ENCODE data around the gene MON1A.
"Not testable (repeated sequence)": the region's sequence is repeated elsewhere in the genome, so short reads cannot be mapped to it uniquely, and the experiment has no call there.

The MON1A gene, protein sequence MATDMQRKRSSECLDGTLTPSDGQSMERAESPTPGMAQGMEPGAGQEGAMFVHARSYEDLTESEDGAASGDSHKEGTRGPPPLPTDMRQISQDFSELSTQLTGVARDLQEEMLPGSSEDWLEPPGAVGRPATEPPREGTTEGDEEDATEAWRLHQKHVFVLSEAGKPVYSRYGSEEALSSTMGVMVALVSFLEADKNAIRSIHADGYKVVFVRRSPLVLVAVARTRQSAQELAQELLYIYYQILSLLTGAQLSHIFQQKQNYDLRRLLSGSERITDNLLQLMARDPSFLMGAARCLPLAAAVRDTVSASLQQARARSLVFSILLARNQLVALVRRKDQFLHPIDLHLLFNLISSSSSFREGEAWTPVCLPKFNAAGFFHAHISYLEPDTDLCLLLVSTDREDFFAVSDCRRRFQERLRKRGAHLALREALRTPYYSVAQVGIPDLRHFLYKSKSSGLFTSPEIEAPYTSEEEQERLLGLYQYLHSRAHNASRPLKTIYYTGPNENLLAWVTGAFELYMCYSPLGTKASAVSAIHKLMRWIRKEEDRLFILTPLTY

DNA sequence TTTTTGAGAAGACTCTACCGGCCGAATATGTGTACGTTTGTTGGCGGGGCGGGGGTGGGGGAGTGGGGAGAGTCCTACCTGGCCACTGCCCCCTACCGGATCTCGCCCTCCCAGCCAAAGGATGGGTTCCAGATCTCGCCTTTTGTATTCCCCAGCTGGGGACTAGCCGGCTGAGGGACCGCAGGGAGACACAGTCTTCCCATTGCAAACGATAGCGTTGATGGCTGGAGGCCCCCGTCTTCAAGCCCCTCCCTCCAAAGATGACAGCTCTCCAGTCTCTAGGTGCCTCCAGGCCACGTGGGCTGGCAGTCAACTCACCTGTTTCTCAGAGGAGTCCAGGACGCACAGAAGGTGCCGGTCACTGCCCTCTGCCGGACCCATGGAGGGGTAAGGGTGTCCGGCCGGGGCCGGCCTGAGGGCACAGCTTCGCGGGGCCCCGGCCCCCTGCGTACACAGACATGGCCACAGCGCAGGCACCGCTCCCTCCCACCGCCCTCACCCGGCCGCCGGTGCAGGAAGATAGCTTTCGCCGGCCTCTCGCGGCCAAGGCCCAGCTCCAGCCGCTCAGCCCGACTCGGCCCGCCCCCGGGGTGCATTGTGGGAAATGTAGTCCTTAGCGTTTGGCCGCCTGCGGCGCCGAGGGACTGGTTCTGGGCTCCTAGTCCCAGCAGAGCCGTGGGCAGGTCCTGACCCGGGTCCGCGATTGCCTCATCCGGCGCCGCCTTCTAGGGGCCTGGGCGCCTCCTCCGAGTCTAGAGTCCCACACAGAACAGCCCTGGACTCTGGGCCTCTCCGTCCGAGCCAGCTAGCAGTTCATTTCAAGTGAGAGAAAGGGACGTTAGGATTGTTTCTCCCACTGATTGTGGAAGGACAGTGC is at the start of gene MON1A:
TSS of gene MON1A (minus strand) at position 521 of the 877 bp plus-strand sequence. CDS start 16,465 bp downstream, outside the sequence.
- peak; percentile 81 to 84 for DNase-seq

DNA sequence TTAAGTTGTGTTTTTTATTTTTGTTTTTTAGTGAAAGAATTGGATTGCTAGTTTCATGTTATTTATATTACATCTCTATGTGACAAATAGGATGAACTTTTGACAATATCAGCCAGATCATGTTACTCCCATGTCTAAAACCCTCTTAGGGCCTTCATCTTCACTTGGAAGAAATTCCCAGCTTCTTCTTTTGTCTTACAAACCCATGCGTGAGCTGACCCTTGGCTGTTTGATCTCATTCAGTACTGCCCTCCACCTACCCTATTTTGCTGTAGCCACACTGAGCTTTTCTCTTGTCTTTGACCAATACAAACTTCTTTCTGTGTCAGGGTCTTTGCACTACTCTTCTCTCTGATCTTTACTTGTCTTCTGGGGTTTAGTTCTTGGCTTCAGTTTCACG is 47.3 kb upstream of the MON1A start:
- DNase-seq = no peak

DNA sequence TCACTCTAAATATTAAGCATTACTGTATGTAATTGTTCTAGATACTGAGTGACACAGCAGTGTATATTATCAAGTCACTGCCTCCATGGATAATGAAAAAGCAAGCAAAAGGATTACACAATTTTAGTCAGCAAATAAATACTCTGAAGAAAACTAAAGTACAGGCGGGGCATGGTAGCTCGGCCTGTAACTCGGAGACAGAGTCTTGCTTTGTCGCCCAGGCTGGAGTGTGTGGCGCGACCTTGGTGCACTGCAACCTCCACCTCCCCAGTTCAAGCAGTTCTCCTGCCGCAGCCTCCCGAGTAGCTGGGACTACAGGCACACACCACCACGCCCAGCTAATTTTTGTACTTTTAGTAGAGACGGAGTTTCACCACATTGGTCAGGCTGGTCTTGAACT is 43.0 kb upstream of the MON1A start:
- no peak for DNase-seq

DNA sequence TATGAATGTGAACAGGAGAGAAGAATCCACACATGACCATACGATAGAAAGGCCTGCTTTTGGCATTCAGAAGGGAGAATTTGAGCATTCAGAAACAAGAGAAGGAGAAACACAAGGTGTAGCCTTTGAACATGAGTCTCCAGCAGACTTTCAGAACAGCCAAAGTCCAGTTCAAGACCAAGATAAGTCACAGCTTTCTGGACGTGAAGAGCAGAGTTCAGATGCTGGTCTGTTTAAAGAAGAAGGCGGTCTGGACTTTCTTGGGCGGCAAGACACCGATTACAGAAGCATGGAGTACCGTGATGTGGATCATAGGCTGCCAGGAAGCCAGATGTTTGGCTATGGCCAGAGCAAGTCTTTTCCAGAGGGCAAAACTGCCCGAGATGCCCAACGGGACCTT is 38.7 kb upstream of the MON1A start:
- DNase-seq = no peak

DNA sequence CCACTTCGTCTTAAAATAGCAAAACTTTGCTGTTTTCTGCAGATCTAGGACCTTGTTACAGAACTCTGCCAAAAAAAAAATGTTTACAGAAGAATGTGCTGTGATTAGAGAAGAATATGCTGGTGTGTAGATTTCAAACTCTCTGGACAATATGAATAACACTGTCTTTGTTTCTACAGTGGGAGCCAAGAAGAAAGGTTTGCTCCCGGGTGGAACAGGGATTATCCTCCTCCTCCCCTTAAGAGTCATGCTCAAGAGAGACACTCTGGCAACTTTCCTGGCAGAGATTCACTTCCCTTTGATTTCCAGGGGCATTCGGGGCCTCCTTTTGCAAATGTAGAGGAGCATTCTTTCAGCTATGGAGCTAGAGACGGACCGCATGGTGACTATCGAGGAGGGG is 37.7 kb upstream of the MON1A start:
- no peak for DNase-seq

DNA sequence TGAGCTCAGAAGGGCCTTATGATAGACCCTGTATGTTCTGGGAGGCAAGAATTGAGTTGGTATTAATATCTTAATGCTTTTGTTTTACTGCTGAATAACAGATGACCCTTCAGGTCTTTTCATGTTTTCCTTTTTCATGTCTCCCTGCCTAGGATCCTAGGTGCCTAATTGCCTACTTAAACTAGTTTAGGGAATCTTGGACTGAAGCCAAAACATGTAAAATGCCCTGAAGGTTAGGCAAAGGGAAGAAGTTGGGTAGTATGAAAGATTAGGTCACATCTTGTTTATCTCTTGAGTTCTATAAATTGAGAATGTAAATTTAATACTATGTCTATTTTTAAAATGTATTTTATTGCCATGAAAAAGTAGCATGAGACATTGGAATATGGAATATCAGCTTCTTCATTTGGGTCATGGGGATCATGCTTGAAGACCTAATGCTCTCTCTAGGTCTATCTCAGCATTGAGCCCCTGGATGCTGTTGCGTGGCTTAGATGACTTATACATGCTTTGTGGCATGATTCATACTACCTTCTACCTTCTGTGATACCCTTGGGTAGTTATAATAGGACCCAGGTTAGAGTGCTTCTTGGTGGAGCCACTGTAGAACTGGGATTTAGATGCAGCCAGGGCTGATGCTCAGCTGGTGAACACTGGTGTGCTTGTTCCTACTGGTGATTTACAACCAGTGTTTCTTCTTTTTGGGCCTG is 36.8 kb upstream of the MON1A start:
- no peak for DNase-seq

DNA sequence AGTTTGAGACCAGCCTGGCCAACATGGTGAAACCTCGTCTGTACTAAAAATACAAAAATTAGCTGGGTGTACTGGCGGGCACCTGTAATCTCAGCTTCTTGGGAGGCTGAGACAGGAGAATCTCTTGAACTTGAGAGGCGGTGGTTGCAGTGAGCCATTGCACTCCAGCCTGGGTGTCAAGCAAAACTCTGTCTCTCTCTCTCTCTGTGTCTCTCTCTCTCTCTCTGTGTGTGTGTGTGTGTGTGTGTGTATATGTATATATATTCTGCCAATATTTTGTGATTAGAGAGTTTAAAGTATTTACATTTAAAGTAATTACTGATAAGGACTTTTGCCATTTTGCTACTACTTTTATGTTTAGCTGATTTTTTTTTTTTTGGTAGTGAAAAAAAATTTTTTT is 26.0 kb upstream of the MON1A start:
- no peak for DNase-seq

DNA sequence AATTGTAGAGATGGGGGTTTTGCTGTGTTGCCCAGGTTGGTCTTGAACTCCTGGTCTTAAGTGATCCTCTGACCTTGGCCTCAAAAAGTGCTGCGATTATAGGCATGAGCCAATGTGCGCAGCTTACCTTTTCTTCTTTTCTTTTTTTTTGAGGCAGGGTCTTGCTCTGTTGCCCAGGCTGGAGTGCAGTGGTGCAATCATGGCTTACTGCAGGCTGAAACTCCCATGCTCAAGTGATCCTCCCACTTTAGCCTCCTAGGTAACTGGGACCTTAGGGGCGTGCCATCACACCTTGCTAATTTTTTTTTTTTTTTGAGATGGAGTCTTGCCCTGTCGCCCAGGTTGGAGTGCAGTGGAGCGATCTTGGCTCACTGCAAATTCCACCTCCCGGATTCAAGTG is 23.3 kb upstream of the MON1A start:
- no peak for DNase-seq

DNA sequence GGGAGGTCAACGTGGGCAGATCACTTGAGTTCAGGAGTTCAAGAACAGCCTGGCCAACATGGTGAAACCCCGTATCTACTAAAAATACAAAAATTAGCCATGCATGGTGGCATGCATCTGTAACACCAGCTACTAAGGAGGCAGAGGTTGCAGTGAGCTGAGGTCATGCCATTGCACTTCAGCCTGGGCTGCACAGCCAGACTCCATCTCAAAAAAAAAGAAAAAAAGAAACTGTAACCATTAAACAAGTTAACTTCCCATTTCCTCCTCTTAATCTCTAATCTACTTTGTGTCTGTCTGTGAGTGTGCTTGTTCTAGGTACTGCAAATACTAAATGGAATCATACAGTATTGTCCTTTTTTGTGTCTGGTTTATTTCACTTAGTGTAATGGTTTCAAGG is 13.0 kb upstream of the MON1A start:
- DNase-seq = no peak

DNA sequence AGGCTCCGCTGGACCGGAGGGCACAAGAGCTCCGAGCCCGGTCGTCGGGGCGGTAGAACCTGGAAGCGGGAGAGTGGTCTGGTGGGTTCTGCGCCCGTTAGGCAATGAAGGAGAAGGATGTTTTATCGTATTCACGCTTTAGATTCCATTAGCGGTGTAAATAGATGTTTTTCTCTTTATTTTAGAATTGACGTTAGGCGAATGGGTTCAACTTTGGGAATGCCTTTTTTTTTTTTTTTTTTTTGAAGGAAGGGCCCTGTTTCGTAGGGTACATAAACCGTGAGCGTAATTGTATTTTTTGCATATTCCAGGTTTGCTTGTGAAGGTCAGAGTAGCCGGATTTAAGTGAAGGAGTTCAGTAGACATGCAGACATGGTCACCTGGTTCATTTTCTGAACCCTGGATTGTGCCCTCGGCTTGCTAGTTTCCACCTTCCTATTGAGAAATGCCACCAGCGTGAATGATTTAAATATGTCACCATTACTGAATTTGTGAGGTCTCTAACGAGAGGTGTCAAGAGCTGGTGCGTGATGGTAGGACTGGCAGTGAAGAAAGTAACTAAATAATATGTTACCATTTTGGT is 11.1 kb upstream of the MON1A start:
- no peak for DNase-seq

DNA sequence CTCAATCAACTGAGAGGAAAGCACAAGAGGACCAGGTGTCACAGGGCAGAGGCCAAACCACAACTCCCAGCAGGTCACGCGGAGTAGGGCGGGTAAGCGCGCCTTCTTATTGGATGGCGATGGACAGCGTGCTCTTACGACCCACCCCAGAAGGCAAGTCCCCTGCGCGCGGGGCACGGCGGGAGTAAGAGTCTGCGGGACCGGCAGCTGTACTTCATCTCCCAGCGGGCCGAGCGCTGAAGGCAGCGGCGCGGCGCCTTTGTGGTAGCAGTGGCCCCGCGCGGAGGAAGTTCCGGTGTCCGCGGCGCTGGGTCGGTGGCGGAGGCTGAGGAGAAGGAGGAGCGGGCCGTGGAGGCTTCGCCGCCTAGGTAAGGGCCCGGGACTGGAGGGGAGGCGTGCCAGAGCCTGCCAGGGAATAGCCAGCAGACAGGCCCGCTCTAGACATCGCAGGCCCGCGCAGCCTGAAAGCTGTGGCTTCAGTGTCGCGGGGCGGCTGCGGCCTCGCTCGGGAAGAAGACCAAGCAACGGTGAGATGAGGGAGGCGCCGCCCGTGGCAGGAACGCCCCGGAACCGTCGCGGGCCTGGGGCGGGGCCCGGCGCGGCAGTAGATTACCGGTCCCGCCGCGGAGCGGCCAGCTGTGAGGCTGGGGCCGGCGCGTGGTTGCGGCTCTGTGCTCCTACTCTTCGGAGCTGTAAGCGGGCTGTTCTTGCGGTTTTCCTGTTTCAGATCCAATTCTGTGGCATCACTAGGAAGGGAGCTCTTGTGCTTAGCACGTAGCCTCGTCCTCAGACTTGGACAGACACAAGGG is 10.5 kb upstream of the MON1A start, which contains the start of gene RBM6:
TSS of gene RBM6 (plus strand) at position 293 of the 809 bp plus-strand sequence. CDS start 22,492 bp downstream, outside the sequence.
- DNase-seq = peak; percentile 92

DNA sequence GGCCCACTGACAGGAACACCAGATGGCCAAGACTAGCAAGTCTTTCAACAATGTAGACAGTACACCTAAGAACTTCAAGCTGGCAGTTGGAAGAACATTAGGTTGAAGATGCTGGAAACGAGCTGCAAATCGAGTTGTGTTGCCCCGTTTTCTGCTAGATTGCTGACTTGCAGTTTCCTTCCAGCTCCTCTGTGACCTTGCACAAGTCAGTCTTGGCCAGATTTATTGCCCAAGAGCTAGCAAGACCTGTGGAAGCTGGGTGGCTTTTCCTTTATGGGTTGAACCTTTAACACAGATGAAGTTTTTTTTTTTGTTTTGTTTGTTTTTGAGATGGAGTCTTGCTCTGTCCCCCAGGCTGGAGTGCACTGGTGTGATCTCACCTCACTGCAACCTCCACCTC is 7.5 kb upstream of the MON1A start:
- no peak for DNase-seq

DNA sequence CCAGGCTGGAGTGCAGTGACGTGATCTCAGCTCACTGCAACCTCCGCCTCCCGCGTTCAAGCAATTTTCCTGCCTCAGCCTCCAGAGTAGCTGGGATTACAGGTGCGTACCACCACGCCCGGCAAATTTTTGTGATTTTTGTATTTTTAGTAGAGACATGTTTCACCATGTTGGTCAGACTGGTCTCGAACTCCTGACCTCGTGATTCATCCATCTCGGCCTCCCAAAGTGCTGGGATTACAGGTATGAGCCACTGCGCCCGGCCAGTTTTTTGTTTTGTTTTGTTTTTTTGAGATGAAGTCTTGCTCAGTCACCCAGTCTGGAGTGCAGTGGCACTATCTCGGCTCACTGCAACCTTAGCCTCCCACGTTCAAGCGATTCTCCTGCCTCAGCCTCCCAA is 2.7 kb upstream of the MON1A start:
- not testable (repeated sequence) for DNase-seq

DNA sequence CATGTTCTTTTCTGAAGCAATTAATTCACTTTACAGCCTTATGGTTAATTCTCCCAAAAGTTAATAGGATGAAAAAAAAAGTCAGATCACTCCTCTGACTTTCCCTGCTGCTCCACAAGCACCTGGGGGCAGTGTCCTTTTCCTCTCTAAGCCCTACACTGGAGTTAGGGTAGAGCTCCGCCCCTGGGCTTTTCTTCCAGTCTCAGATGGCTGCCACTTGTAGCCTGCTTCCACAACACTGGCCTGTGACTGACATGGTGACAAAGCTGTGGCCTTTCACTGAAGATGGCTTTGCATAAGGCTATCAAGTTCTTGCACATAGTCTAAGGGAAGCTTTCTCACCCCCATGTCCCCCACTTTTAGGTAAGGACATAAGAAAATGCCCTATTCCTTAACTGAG is 1.3 kb upstream of the MON1A start:
- no peak for DNase-seq

DNA sequence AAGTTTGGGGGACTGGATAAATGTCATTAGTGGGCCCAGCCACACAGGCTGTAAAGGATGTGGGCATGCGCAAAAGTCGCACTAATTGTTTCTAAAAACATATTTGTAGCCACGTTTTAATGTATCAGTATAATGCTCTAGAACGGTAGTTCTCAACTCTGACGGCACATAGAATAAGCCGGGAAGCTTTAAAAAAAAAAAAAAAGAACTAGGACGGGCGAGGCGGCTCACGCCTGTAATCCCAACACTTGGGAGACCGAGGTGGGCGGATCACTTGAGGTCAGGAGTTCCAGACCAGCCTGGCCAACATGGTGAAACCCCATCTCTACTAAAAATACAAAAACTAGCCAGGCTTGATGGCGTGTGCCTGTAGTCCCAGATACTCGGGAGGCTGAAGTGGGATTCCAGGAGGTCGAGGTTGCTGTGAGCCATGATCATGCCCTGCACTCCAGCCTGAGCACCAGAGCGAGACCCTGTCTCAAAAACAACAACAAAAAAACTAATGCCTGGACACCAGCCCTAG is 618 bp upstream of the MON1A start:
- no peak for DNase-seq

DNA sequence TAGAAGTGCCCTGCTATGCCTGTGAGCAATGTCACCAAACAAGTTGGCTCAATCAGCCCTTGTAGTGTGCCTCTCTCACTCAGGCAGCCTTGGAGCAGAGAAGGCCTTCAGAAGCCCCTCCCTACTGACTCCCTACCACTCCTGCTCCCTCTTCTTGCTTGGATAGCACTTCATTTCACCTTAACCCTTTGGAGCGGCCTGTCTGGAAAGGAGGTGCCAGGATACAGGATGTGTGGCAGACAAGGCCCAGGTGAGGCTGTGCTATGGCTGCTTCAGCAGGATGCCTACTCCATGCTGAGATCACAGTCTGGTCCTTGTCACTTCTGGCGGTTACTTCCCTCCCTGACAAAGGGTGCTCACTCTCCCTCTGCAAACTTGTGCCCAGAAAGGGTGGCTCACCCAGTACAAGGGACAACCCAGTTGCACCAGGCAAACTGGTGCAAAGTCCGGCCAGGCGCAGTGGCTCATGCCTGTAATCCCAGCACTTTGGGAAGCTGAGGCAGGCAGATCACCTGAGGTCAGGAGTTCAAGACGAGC is 1.1 kb downstream of the MON1A start:
- no peak for DNase-seq

DNA sequence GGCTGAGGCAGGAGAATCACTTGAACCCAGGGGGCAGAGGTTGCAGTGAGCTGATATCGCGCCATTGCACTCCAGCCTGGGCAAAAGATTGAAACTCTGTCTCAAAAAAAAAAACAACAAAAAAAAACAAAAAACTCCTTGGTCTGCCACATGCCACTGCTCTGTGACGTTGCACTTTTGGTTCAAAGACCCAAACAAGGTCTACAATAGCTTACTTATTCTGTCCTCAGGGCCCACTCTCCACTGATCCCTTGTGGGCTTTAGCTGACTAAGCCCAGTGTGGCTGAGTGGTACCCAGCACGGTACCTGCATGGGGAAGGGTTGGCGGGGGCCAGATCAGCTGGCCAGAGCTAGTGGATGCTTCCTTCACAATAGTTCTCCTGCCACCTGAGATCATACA is 1.8 kb downstream of the MON1A start:
- DNase-seq = no peak

DNA sequence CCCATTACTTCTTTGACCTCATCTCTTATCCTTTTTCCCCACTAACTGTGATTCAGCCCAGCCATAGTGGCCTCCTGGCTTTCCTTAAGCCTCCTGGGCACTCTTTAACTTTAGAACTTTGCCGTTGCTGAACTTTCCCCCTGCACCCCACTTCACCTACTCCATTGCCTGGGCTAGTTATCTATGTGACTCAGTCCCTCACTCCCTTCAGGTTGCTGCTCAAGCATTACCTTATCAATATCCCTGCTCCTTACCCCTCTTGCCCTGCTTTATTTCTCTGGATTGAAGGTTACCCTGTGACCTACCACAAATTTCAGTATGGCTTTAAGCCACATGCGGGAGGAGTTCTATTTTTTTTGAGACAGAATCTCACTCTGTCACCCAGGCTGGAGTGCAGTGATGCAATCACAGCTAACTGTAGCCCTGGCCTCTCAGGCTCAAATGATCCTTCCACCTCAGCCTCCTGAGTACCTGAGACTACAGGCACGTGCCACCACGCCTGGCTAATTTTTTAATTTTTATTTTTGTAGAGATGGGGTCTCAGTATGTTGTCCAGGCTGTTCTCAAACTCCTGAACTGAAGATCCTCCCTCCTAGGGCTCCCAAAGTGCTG is 3.4 kb downstream of the MON1A start:
- no peak for DNase-seq

DNA sequence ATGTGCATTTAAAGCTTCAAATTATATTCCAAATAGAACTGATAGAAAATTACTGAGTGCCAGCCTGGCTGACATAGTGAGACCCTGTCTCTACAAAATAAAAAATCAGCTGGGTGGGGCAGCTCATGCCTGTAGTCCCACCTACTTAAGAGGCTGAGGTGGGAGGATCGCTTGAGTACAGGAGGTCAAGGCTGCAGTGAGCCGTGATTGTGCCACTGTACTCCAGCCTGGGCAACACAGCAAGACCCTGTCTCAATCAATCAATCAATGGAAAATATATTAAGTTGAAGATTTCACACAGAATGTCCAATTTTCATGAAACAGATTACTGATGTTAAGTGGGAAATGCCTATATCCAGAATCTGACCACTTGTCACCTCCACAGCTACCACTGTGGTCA is 4.1 kb downstream of the MON1A start:
- no peak for DNase-seq

DNA sequence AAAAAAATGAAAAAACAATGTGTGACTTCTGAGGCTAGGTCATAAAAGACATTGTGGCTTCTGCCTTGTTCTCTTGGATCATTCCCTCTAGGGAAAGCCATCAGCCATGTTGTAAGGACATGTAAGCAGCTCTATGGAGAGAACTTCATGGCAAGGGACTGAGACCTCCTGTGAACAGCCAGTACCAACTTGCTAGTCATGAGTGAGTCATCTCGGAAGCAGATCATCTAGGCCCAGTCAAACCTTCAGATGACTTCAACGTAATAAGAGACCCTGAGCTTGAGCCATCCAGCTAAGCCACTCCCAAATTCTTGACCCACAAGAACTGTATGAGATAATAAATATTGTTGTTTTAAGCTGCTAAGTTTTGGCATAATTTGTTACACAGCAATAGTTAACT is 4.9 kb downstream of the MON1A start:
- DNase-seq = no peak
